ENCODE measurements around the gene P2RX4. TPM values are rescaled to one million over a fixed set of nuclear protein-coding genes. Genes with fewer than 3 reads are reported as not detected.

The P2RX4 gene
- polyA plus RNA-seq, 2 donors, result 5.0 to 5.4 TPM

DNA sequence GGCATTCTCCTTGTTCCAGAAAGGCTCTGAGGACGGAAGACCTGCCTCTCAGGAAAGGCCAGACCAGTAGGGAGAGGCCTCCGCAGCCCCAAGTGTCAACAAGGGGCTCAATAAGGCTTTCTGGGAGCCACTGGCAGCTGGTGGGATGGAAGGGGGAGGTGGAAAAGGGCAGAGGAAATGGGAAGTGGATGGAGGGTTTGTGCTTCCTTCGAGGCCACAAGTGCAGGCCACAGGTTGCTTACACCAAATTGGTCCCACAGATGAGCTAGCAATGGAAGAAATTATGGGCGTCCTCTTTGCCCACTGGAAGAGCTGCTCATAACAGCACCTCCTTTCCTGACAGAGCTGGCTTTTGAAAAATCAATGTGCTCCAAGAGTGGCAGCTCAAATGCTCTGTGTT is 28.2 kb downstream of the P2RX4 start:
- H3K36me3 ChIP-seq (ENCODE audit: control insufficient read depth in 2 of 2, insufficient read depth in 2 of 2, low read length in 1 of 2), result peaks cover 6 to 23% of the 10 kb centered on the region in 2 donors
- no peaks in the 10 kb centered on the region for H3K9me3 ChIP-seq (ENCODE audit: control insufficient read depth in 2 of 2, insufficient read depth in 1 of 2, low read depth in 1 of 2, low read length in 1 of 2)
- H3K4me1 ChIP-seq (ENCODE audit: control insufficient read depth in 2 of 2, insufficient read depth in 2 of 2, low read length in 1 of 2), result peaks cover 0 to 5% of the 10 kb centered on the region in 2 donors
- no peak overlapping the region for H3K27ac ChIP-seq (ENCODE audit: low read depth in 2 of 2, low read length in 1 of 2)
- 84 to 91% methylated on average over 4 of the region's 4 CpGs for WGBS, 2 donors
- H3K27me3 ChIP-seq (ENCODE audit: control insufficient read depth in 1 of 2, insufficient read depth in 2 of 2, low read length in 2 of 2), result no peaks in the 10 kb centered on the region
- H3K4me3 ChIP-seq (ENCODE audit: low read depth in 1 of 2, low read length in 2 of 2), result no peak overlapping the region

DNA sequence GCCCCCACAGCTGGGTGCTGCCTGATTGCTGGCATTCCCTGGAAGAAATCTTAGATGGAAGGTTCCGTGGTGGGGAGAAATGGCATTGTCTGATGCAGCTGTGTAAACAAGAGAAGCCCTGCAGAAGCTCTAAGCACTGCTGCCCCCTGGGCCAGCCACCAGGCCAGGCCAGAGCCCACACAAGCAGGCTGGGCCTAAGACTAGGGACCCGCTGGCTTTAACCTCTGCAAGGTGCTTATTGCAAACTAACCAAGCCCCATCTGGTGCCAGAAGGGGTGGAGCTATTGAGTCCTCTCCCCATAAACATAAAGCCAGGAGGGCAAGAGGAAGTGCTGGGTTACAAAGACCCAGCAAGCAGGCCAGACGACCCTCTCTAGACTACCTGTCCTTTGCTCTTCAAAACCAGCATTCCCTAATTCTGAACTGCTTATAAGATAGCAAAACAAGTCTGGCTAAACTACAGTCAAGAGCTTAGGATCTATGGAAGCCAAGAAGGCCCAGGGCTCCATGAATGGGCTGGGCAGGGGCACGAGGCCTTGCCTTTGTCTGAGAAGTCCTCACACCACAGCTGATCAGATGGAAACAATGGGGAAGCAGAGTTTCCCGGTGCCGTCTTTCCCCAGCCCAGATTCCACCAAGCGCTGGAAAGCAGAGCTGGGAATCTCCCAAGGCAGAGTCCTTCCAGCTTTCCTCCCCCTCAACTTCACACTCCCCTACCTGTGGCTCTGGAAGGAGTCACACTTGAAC is 28.8 kb downstream of the P2RX4 start:
- no peaks in the 10 kb centered on the region for H3K27me3 ChIP-seq (ENCODE audit: control insufficient read depth in 1 of 2, insufficient read depth in 2 of 2, low read length in 2 of 2)
- H3K27ac ChIP-seq (ENCODE audit: low read depth in 2 of 2, low read length in 1 of 2), result no peak overlapping the region
- WGBS, 2 donors, result 49 to 51% methylated on average over 7 of the region's 7 CpGs
- no peak overlapping the region for H3K4me3 ChIP-seq (ENCODE audit: low read depth in 1 of 2, low read length in 2 of 2)
- H3K36me3 ChIP-seq (ENCODE audit: control insufficient read depth in 2 of 2, insufficient read depth in 2 of 2, low read length in 1 of 2), result peaks cover under 1 to 19% of the 10 kb centered on the region in 2 donors
- H3K4me1 ChIP-seq (ENCODE audit: control insufficient read depth in 2 of 2, insufficient read depth in 2 of 2, low read length in 1 of 2), result peaks cover 0 to 5% of the 10 kb centered on the region in 2 donors
- H3K9me3 ChIP-seq (ENCODE audit: control insufficient read depth in 2 of 2, insufficient read depth in 1 of 2, low read depth in 1 of 2, low read length in 1 of 2), result no peaks in the 10 kb centered on the region

DNA sequence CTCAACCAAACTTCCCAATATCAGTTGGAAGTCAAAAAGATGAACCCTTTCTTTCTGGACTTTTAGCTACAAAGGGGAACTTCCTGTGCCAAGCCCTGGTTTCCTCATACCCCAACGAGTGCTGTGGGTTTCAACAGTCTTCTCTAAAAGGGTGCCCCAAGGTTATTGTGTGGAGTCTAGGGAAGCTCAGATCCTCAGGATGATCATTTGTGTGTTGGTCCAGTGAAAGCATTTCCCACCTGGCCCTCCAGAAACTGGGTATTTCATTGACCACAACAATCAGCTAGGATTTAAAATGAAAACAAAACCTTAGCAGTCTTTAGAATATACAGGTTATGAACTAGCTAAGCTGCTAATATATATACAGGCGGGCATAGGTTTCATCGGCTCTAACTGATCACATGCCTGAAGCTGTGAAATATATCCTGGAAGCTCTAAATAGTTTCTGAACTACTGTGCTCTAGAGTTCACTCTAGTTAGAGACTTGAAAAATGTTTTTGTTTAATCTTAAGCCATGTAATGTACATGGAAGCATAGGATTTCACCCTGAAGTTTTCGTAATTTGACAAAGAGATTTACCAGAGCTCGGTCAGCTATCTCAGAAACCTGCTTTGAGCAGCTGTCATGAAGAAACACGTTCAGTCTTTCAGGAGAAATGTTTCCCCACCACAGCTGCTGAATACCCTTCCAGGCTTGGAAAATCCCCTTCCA is 29.6 kb downstream of the P2RX4 start:
- H3K27me3 ChIP-seq (ENCODE audit: control insufficient read depth in 1 of 2, insufficient read depth in 2 of 2, low read length in 2 of 2), result no peaks in the 10 kb centered on the region
- WGBS, 2 donors, result 53 to 61% methylated on average over 6 of the region's 6 CpGs
- no peak overlapping the region for H3K27ac ChIP-seq (ENCODE audit: low read depth in 2 of 2, low read length in 1 of 2)
- peaks cover 0 to 5% of the 10 kb centered on the region in 2 donors for H3K4me1 ChIP-seq (ENCODE audit: control insufficient read depth in 2 of 2, insufficient read depth in 2 of 2, low read length in 1 of 2)
- peaks cover 0 to 21% of the 10 kb centered on the region in 2 donors for H3K36me3 ChIP-seq (ENCODE audit: control insufficient read depth in 2 of 2, insufficient read depth in 2 of 2, low read length in 1 of 2)
- H3K4me3 ChIP-seq (ENCODE audit: low read depth in 1 of 2, low read length in 2 of 2), result no peak overlapping the region
- H3K9me3 ChIP-seq (ENCODE audit: control insufficient read depth in 2 of 2, insufficient read depth in 1 of 2, low read depth in 1 of 2, low read length in 1 of 2), result no peaks in the 10 kb centered on the region

DNA sequence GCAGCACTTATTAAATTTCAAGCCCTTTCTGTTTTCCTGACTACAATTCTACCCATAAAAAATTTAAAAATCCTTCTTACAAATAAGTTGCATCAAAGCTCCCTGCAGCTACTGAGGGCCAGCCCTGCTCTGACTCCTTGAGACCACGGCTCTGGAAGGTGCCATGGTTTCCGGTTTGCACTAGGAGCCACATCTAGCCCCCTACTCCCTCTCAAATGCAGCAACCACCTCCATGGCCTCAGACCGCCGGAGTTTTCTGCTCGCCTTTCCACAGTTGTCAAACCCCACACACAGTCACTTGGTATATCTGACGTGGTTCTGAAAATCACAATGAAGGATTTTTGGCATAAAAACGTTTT is 30.1 kb downstream of the P2RX4 start:
- H3K9me3 ChIP-seq (ENCODE audit: control insufficient read depth in 2 of 2, insufficient read depth in 1 of 2, low read depth in 1 of 2, low read length in 1 of 2), result no peaks in the 10 kb centered on the region
- peaks cover 0 to 5% of the 10 kb centered on the region in 2 donors for H3K4me1 ChIP-seq (ENCODE audit: control insufficient read depth in 2 of 2, insufficient read depth in 2 of 2, low read length in 1 of 2)
- no peak overlapping the region for H3K27ac ChIP-seq (ENCODE audit: low read depth in 2 of 2, low read length in 1 of 2)
- H3K4me3 ChIP-seq (ENCODE audit: low read depth in 1 of 2, low read length in 2 of 2), result no peak overlapping the region
- no peaks in the 10 kb centered on the region for H3K27me3 ChIP-seq (ENCODE audit: control insufficient read depth in 1 of 2, insufficient read depth in 2 of 2, low read length in 2 of 2)
- H3K36me3 ChIP-seq (ENCODE audit: control insufficient read depth in 2 of 2, insufficient read depth in 2 of 2, low read length in 1 of 2), result peaks cover 0 to 21% of the 10 kb centered on the region in 2 donors
- 64 to 75% methylated on average over 7 of the region's 7 CpGs for WGBS, 2 donors

DNA sequence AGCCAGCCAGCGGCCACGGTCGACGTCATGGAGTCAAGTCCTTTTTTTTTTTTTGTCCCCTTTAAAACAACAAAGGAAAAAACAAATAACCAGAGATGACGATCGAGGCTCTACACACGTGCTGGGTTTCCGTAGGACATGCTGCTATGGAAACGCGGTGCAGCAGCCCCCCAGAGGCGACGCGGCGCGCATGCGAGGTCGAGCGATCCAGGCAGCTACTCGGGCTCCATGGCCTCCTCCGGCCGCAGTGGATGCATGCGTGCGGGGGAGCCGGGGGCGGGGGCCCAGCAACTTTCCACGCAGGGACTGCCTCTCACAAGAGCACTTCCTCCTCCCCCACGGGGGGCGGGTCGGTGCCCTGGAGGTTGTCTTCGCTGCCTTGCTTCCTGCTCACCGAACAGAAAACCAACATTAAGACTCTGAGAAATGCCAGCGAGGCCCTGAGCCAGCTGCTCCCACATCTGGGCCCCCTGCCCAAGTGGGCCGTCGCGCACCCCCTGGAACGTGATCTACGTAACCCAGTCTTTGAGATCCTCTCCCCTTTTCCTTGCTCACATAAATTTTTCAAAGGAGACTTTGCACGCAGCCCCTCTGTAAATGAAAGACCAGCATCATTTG is 30.7 kb downstream of the P2RX4 start:
- H3K9me3 ChIP-seq (ENCODE audit: control insufficient read depth in 2 of 2, insufficient read depth in 1 of 2, low read depth in 1 of 2, low read length in 1 of 2), result no peaks in the 10 kb centered on the region
- no peak overlapping the region for H3K4me3 ChIP-seq (ENCODE audit: low read depth in 1 of 2, low read length in 2 of 2)
- 50 to 53% methylated on average over 38 of the region's 38 CpGs for WGBS, 2 donors
- peak overlapping the region; percentile 34 to 43 for H3K27ac ChIP-seq (ENCODE audit: low read depth in 2 of 2, low read length in 1 of 2)
- no peaks in the 10 kb centered on the region for H3K27me3 ChIP-seq (ENCODE audit: control insufficient read depth in 1 of 2, insufficient read depth in 2 of 2, low read length in 2 of 2)
- peaks cover 3 to 21% of the 10 kb centered on the region in 2 donors for H3K36me3 ChIP-seq (ENCODE audit: control insufficient read depth in 2 of 2, insufficient read depth in 2 of 2, low read length in 1 of 2)
- peaks cover 0 to 5% of the 10 kb centered on the region in 2 donors for H3K4me1 ChIP-seq (ENCODE audit: control insufficient read depth in 2 of 2, insufficient read depth in 2 of 2, low read length in 1 of 2)

DNA sequence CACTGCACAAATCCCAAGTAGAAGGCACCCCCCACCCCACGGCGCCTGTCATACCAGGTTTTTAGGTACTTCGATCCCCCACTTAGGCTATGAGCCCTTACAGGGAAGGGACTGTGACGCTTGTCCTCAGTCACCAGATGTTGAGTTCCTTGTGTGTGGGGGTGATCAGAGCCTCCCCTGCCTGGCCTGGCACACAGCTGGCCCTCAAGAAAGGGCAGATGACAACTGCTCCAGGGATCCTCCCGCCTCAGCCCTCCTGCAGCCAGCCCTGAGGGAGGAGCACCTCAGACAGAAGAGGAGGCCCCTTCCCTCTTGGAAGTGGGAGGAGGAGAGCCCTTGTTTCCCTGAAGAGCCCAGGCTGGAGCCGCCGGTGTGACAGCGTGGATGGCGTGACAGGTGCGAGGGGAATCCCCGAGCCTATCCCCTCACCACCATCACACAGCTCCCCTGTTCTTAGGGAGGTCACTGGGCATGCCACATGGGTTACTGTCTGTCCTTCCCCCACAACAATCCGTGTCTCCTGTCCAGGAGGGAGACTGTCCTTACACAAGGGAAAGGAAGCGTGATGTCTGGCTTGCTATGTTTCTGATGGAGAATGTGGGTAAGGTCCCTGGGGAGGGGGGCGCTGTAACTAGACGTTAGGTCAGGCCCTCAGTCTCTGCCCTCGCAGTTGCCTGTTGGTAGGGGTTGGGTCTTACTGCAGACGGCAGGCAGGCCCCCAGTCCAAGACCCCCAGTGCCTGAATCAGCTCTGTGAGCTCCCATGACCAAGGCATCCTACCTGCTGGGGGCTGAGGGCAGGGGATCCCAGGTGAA is 31.4 kb downstream of the P2RX4 start:
- Histone ChIP-seq H3K36me3 (ENCODE audit: control insufficient read depth in 2 of 2, insufficient read depth in 2 of 2, low read length in 1 of 2) (peaks cover 3 to 18% of the 10 kb centered on the region in 2 donors), H3K4me1 (ENCODE audit: control insufficient read depth in 2 of 2, insufficient read depth in 2 of 2, low read length in 1 of 2) (peaks cover 0 to 5% of the 10 kb centered on the region in 2 donors), H3K27ac (ENCODE audit: low read depth in 2 of 2, low read length in 1 of 2) (peak overlapping the region; percentile 43 to 47), H3K9me3 (ENCODE audit: control insufficient read depth in 2 of 2, insufficient read depth in 1 of 2, low read depth in 1 of 2, low read length in 1 of 2) (no peaks in the 10 kb centered on the region), H3K27me3 (ENCODE audit: control insufficient read depth in 1 of 2, insufficient read depth in 2 of 2, low read length in 2 of 2) (no peaks in the 10 kb centered on the region), H3K4me3 (ENCODE audit: low read depth in 1 of 2, low read length in 2 of 2) (no peak overlapping the region)
- 81 to 83% methylated on average over 17 of the region's 17 CpGs for WGBS, 2 donors

DNA sequence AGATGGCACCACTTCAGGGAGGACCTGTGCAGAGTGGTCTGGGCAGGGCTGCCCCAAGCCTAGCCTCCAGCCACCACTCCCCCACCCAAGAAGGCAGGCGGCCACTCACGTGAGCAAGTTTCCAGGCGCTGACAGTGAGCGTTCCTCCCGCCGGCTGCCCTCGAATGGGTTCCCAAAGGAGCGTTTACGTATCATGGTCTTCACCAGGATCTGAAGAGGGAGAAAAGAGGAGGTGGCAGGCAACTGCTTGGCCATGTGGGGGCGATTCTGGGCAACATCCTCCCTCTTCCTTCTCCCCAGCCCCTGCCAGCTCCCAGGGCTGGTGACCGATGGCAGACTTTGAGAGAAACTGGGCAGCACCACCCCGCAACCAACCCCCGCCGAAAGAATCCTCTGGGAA is 35.1 kb downstream of the P2RX4 start:
- Histone ChIP-seq H3K27me3 (ENCODE audit: control insufficient read depth in 1 of 2, insufficient read depth in 2 of 2, low read length in 2 of 2) (no peaks in the 10 kb centered on the region), H3K36me3 (ENCODE audit: control insufficient read depth in 2 of 2, insufficient read depth in 2 of 2, low read length in 1 of 2) (peaks cover 10 to 36% of the 10 kb centered on the region in 2 donors), H3K27ac (ENCODE audit: low read depth in 2 of 2, low read length in 1 of 2) (no peak overlapping the region), H3K4me1 (ENCODE audit: control insufficient read depth in 2 of 2, insufficient read depth in 2 of 2, low read length in 1 of 2) (peaks cover 1 to 6% of the 10 kb centered on the region in 2 donors), H3K9me3 (ENCODE audit: control insufficient read depth in 2 of 2, insufficient read depth in 1 of 2, low read depth in 1 of 2, low read length in 1 of 2) (no peaks in the 10 kb centered on the region), H3K4me3 (ENCODE audit: low read depth in 1 of 2, low read length in 2 of 2) (no peak overlapping the region)
- 92 to 95% methylated on average over 14 of the region's 14 CpGs for WGBS, 2 donors

DNA sequence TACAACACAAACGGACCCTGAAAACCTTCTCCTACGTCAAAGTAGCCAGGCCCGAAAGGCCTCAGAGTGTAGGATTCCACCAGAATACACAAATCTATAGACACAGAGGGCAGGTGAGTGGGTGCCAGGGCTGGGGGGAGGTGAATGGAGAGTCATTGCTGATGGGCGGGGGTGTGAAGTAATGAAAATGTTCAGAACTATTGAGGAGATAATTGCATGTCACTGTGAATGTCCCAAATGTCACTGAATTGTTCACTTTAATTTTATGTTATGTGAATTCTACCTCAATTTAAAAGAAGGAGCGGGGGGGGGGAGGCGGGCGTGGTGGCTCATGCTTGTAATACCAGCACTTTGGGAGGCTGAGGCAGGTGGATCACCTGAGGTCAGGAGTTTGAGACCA is 36.0 kb downstream of the P2RX4 start:
- H3K4me3 ChIP-seq (ENCODE audit: low read depth in 1 of 2, low read length in 2 of 2), result no peak overlapping the region
- no peaks in the 10 kb centered on the region for H3K9me3 ChIP-seq (ENCODE audit: control insufficient read depth in 2 of 2, insufficient read depth in 1 of 2, low read depth in 1 of 2, low read length in 1 of 2)
- no peak overlapping the region for H3K27ac ChIP-seq (ENCODE audit: low read depth in 2 of 2, low read length in 1 of 2)
- peaks cover 6 to 7% of the 10 kb centered on the region in 2 donors for H3K4me1 ChIP-seq (ENCODE audit: control insufficient read depth in 2 of 2, insufficient read depth in 2 of 2, low read length in 1 of 2)
- WGBS, 2 donors, result 89 to 97% methylated on average over 7 of the region's 7 CpGs
- peaks cover 13 to 36% of the 10 kb centered on the region in 2 donors for H3K36me3 ChIP-seq (ENCODE audit: control insufficient read depth in 2 of 2, insufficient read depth in 2 of 2, low read length in 1 of 2)
- no peaks in the 10 kb centered on the region for H3K27me3 ChIP-seq (ENCODE audit: control insufficient read depth in 1 of 2, insufficient read depth in 2 of 2, low read length in 2 of 2)

DNA sequence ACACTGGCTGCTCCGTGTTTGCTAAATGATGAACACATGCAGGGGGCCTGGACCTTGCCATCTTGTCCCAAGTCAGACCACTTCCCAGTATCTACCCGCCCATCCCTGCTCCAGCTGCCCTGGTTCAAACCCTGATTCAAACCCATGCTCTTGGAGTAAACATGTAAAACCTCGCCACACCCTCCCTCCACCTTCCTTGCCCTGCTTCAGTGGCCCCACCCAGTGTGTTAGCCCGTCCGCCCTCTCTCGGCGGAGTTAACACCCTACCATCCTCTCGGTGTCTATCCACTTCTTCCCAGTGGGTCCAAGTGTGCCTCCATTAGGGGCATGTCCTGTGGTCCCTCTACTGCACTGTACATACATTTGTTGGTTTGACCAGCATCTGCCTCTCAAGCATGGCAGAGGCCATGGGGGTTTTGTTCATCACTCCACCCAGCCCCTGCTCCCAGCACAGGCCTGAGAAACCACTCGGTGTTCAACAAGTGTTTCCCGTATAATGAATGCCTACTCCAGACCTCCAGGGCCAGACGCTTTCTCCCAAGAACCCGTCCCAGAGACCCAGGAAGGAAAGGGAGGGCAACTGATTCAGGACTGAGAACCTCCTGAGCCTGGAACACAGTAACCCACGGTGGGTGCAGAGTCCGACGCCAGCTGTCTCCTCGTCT is 37.1 kb downstream of the P2RX4 start:
- H3K36me3 ChIP-seq (ENCODE audit: control insufficient read depth in 2 of 2, insufficient read depth in 2 of 2, low read length in 1 of 2), result peaks cover 18 to 33% of the 10 kb centered on the region in 2 donors
- H3K27me3 ChIP-seq (ENCODE audit: control insufficient read depth in 1 of 2, insufficient read depth in 2 of 2, low read length in 2 of 2), result no peaks in the 10 kb centered on the region
- H3K4me3 ChIP-seq (ENCODE audit: low read depth in 1 of 2, low read length in 2 of 2), result no peak overlapping the region
- no peak overlapping the region for H3K27ac ChIP-seq (ENCODE audit: low read depth in 2 of 2, low read length in 1 of 2)
- peaks cover 6 to 7% of the 10 kb centered on the region in 2 donors for H3K4me1 ChIP-seq (ENCODE audit: control insufficient read depth in 2 of 2, insufficient read depth in 2 of 2, low read length in 1 of 2)
- WGBS, 2 donors, result 88 to 89% methylated on average over 16 of the region's 16 CpGs
- no peaks in the 10 kb centered on the region for H3K9me3 ChIP-seq (ENCODE audit: control insufficient read depth in 2 of 2, insufficient read depth in 1 of 2, low read depth in 1 of 2, low read length in 1 of 2)

Measured in esophagus (tissue), 2 donors.